HFFc6 (cell line): Measurements from ENCODE around the gene TMEM190. TPM values are rescaled to one million over a fixed set of nuclear protein-coding genes. Genes with fewer than 3 reads are reported as not detected.

ENCODE experiments used
- DNase-seq: peaks from one replicate; pipeline ENCODE4 v3.0.0-alpha.2; 2018
- H3K27ac Mint-ChIP-seq: 2 replicates; pipeline ENCODE4 v1.8.0; 2020; ENCODE audit warnings: mild to moderate bottlenecking, mixed read lengths
- H3K27me3 Mint-ChIP-seq: 2 replicates; pipeline ENCODE4 v1.8.0; 2021; ENCODE audit warnings: mild to moderate bottlenecking, moderate library complexity, mixed read lengths; ENCODE audit not compliant: insufficient read depth
- H3K36me3 Mint-ChIP-seq: 2 replicates; pipeline ENCODE4 v1.8.0; 2021; ENCODE audit warnings: low read depth, mixed read lengths
- H3K4me1 Mint-ChIP-seq: 2 replicates; pipeline ENCODE4 v1.8.0; 2020; ENCODE audit warnings: low read depth, mixed read lengths
- H3K4me3 Mint-ChIP-seq: 2 replicates; pipeline ENCODE4 v1.8.0; 2020; ENCODE audit warnings: mild to moderate bottlenecking, moderate library complexity, mixed read lengths
- H3K9me3 Mint-ChIP-seq: 2 replicates; pipeline ENCODE4 v1.8.0; 2020; ENCODE audit warnings: mild to moderate bottlenecking, mixed read lengths
- total RNA-seq, 6 experiments: library from RNA; stranded (reverse); fragmentation: NEBNext Ultra II Directional; extraction: Animal tissue kit (Norgen Biotek cat#: 25700); gene quantifications; 2 replicates in 1 of 6; 3 replicates in 5 of 6; pipeline ENCODE4 v1.2.3, GENCODE V29; 2021
- TF ChIP-seq, protein P1 (sequence below): fragments of 200-600 bp; sonication (generic); IDR thresholded peaks from 2 replicates; pipeline ENCODE4 v1.5.0; 2021; ENCODE audit warnings: antibody characterized with exemption, mild to moderate bottlenecking

TMEM190 gene
- total RNA-seq, 6 experiments from 2014 or later, result 0.33 to 1.1 (median 0.61) TPM; not detected in 3

DNA sequence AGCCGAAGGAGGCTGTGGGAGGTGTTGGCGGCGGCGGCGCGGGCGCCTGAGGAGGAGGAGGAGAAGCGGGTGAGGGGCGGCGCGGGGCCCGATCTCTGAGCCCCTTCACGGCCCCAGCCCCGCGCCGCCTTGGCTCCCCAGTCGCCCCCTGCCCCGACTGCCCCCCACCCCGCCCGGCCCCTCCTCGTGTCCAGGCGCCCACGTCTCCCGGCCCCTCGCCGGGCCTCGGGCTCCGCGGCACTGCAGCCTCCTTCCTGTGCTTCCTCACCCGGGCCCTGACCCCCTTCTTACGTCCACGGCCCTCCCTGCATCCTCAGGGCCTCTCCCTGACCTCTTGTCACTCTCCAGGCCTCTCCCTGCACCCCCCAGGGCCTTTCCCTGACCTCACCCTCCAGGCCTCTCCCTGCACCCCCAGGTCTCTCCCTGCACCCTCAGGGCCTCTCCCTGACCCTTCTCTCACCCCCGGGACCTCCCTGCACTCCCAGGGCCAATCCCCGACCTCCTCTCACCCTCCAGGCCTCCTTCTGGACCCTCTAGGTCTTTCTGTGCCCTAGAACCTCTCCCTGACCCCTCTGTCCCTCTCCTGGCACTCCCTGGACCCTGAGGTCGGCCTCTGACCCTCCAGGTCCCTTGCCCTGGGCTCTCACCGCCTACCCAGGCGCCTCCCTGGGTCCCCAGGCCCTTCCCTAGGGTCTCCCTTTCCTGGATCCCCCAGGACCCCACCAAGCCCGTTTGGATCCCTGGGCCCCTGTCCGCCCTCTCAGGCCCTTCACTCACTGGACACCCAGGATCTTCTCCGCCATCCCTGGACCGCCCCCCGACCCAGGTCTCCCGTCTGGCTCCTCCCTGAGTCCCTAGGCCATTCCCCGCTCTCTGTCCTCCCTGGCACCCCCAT, 36.5 kb upstream of the TMEM190 start:
- Mint-ChIP-seq H3K27ac (peak overlapping the region; percentile 100), H3K4me1 (peaks cover 26% of the 10 kb centered on the region), H3K36me3 (no peaks in the 10 kb centered on the region; the same call in 1 of the 2 replicates), H3K9me3 (no peaks in the 10 kb centered on the region), H3K27me3 (peaks cover 7% of the 10 kb centered on the region), H3K4me3 (peak overlapping the region; percentile 91)
- TF ChIP-seq, protein P1, sequence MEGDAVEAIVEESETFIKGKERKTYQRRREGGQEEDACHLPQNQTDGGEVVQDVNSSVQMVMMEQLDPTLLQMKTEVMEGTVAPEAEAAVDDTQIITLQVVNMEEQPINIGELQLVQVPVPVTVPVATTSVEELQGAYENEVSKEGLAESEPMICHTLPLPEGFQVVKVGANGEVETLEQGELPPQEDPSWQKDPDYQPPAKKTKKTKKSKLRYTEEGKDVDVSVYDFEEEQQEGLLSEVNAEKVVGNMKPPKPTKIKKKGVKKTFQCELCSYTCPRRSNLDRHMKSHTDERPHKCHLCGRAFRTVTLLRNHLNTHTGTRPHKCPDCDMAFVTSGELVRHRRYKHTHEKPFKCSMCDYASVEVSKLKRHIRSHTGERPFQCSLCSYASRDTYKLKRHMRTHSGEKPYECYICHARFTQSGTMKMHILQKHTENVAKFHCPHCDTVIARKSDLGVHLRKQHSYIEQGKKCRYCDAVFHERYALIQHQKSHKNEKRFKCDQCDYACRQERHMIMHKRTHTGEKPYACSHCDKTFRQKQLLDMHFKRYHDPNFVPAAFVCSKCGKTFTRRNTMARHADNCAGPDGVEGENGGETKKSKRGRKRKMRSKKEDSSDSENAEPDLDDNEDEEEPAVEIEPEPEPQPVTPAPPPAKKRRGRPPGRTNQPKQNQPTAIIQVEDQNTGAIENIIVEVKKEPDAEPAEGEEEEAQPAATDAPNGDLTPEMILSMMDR, result no peak
- no peak for DNase-seq

DNA sequence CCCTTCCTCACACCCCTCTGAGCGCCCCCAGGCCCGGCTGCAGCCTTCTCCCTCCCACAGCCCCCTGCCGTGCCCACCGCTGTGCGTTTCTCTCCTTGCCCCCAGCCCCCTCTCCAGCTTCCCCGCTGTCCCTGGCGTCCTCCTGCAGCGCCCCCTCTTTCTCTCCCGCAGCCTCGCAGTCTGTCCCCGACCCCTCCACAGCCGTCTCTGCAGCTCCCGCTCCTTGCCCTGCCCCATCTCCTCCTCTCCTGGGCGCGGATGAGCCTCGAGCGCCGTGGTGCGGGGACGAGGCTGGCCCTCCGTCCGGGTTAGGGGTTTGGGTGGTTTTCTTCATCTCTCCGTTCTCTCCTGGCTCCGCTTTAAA, 35.9 kb upstream of the TMEM190 start:
- TF ChIP-seq, protein P1, result peak; percentile 51
- Mint-ChIP-seq H3K27me3 (peaks cover 7% of the 10 kb centered on the region), H3K4me1 (peaks cover 33% of the 10 kb centered on the region), H3K4me3 (peak overlapping the region; percentile 91), H3K36me3 (no peaks in the 10 kb centered on the region; the same call in 1 of the 2 replicates), H3K27ac (peak overlapping the region; percentile 100; the same call in 1 of the 2 replicates), H3K9me3 (no peaks in the 10 kb centered on the region)
- DNase-seq, result no peak

DNA sequence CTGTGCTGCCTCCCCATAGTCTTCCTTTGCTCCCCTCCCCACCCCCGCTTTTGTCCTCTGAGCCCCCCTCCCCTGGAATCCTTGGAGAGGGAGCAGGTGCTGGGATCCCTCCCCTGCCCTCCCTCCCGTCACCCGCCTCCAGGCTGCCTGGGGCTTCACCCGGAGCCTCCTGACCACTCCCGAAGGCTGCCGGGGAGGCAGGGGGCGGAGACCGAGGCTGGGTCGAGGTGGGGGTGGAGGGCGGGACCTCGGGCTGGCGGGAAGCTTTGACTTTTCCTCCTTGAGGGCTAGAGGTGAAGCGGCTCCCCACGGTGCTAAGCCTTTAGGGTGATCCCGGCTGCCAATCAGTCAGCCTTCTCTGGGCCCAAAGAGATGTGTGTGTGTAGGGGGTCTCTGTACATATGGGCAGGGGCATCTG, 35.4 kb upstream of the TMEM190 start:
- no peaks in the 10 kb centered on the region; the same call in 1 of the 2 replicates for H3K36me3 Mint-ChIP-seq
- peak overlapping the region; percentile 100 for H3K27ac Mint-ChIP-seq
- H3K9me3 Mint-ChIP-seq, result no peaks in the 10 kb centered on the region
- H3K4me3 Mint-ChIP-seq, result peak overlapping the region; percentile 91
- peaks cover 7% of the 10 kb centered on the region for H3K27me3 Mint-ChIP-seq
- TF ChIP-seq, protein P1, result no peak
- DNase-seq, result peak; percentile 41
- peaks cover 33% of the 10 kb centered on the region for H3K4me1 Mint-ChIP-seq

DNA sequence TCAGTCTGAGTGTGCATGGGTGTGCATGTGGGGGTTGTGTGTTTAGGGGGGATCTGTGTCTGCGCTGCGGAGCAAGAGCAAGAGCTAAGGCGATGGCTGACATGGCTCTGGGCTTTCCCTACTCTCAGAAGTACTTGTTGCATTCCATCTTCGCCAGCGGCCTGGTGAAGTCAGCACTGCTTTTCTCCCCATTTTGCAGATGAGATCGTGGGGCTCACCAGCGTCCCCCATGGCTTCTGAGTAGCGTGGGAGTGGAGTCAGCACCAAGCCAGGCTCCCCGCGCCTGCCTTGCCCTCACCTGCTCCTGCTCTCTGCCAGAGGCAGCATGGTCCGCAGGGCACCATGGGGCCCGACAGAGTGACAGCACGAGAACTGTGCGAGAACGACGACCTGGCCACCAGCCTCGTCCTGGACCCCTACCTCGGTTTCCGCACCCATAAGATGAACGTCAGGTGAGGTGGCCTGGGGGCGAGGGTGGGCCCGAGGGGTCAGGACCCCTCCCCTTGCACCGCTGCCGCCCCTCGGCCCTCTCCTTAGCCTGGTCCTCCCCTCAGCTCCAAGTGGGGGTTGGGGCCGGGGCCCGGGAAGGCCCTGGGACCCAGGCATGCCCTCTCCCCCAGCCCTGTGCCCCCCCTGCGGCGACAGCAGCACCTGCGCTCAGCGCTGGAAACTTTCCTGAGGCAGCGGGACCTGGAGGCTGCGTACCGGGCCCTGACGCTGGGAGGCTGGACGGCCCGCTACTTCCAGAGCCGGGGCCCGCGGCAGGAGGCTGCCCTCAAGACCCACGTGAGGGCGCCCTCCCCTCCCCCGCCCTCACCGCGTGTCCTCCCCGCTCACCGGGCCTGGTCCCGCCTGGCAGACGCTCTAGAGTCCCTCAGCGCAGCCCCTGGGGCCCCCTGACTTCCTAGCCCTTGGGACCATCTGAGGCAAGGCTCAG, 34.8 kb upstream of the TMEM190 start:
- peaks cover 6% of the 10 kb centered on the region for H3K27me3 Mint-ChIP-seq
- H3K9me3 Mint-ChIP-seq, result no peaks in the 10 kb centered on the region
- peak overlapping the region; percentile 60 for H3K27ac Mint-ChIP-seq
- H3K4me3 Mint-ChIP-seq, result peak overlapping the region; percentile 60
- H3K36me3 Mint-ChIP-seq, result no peaks in the 10 kb centered on the region; the same call in 1 of the 2 replicates
- TF ChIP-seq, protein P1, result no peak
- DNase-seq, result no peak
- peaks cover 33% of the 10 kb centered on the region for H3K4me1 Mint-ChIP-seq

DNA sequence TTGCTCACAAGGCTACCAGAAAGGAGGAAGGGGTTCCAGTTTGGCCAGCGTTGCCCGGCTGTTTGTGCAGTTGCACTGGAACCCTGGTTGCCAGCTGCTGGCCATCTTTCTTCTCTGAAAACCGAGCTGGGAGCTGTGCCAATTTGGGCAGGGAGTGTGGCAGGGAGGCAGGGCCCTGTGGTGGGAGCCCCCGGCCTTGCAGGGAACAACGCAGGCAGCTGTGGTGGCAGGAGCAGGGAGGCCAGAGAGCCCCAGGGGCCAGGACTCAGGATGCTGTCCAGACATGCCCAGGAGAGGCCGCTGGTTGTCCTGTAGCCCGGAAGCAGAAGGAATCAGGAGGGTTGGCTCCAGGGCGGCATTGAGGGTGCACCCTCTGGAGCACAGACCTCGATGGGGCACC, 32.2 kb upstream of the TMEM190 start:
- H3K27ac Mint-ChIP-seq, result no peak overlapping the region
- peaks cover 2% of the 10 kb centered on the region; the same call in 1 of the 2 replicates for H3K27me3 Mint-ChIP-seq
- no peak for DNase-seq
- no peaks in the 10 kb centered on the region for H3K9me3 Mint-ChIP-seq
- TF ChIP-seq, protein P1, result no peak
- H3K4me1 Mint-ChIP-seq, result peaks cover 23% of the 10 kb centered on the region
- no peak overlapping the region for H3K4me3 Mint-ChIP-seq
- H3K36me3 Mint-ChIP-seq, result no peaks in the 10 kb centered on the region; the same call in 1 of the 2 replicates
